Mesothelial cell of epicardium (in vitro differentiated cells): Measurements from ENCODE around the gene DEPDC1B. TPM values are rescaled to one million over a fixed set of nuclear protein-coding genes. Genes with fewer than 3 reads are reported as not detected.

ENCODE experiments used
- DNase-seq, 2 experiments: peaks; one replicate each; pipeline ENCODE4 v3.0.0; 2021; ENCODE audit warnings: low spot score in 2 of 2; ENCODE audit not compliant: unreplicated experiment in 2 of 2
- H3K27ac Mint-ChIP-seq: 2 replicates; pipeline ENCODE4 v1.8.0; 2021; ENCODE audit warnings: mixed read lengths
- H3K27me3 Mint-ChIP-seq: 2 replicates; pipeline ENCODE4 v1.8.0; 2021; ENCODE audit warnings: low read depth, mixed read lengths
- H3K36me3 Mint-ChIP-seq: 2 replicates; pipeline ENCODE4 v1.8.0; 2021; ENCODE audit warnings: mixed read lengths
- H3K4me1 Mint-ChIP-seq: 2 replicates; pipeline ENCODE4 v1.8.0; 2021; ENCODE audit warnings: mixed read lengths
- H3K4me3 Mint-ChIP-seq: 2 replicates; pipeline ENCODE4 v1.8.0; 2021; ENCODE audit warnings: mild to moderate bottlenecking, moderate library complexity, mixed read lengths
- H3K9me3 Mint-ChIP-seq: 2 replicates; pipeline ENCODE4 v1.8.0; 2021; ENCODE audit warnings: mixed read lengths
- CTCF ChIP-seq: fragments of 200-600 bp; sonication (generic); IDR thresholded peaks from one replicate; pipeline ENCODE4 v1.5.0; 2021; ENCODE audit warnings: antibody characterized with exemption; ENCODE audit not compliant: unreplicated experiment
- total RNA-seq: library from RNA; stranded (reverse); gene quantifications from 3 replicates; pipeline ENCODE4 v1.2.1, GENCODE V29; 2021

The DEPDC1B gene
- total RNA-seq, 1 donor from 2014 or later, result 17.0 TPM

DNA sequence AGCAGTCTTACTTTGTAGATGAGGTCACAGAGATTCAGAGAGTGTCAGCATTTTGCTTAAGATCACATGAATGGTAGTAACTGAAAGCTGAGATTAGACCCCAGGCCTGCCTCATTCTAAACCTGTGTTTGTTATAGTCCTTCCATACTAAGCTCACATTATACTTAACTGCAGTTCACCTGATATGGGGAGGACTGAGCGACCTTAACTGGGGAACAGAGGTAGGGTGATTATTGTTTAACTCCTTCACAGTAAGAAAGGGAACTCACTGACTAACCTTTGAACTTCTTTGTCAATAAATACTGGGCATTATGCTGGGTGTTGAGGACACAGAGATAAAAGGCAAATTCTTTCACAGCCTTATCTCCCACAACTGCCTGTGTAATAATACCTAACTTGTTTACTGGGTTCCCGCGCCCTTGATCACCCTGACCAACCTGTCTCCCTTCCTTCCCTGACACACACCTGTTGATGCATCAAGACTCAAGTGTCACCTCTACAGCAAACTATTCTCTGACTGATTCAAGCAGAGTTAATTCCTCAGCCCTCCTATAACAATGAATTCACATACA, 27.2 kb downstream of the DEPDC1B start:
- H3K27ac Mint-ChIP-seq, result no peak overlapping the region

GRCh38 chr5:60671899-60672692, 27.9 kb downstream of the DEPDC1B start:
- H3K4me1 Mint-ChIP-seq, result peaks cover 14% of the 10 kb centered on the region
- no peaks in the 10 kb centered on the region for H3K36me3 Mint-ChIP-seq
- H3K27me3 Mint-ChIP-seq, result no peaks in the 10 kb centered on the region
- H3K9me3 Mint-ChIP-seq, result no peaks in the 10 kb centered on the region
- no peak for DNase-seq
- no peak overlapping the region for H3K27ac Mint-ChIP-seq
- no peak for TF ChIP-seq CTCF
- no peak overlapping the region for H3K4me3 Mint-ChIP-seq

More for the DNA sequence above, 27.2 kb downstream of the DEPDC1B start:
- Mint-ChIP-seq H3K27me3 (no peaks in the 10 kb centered on the region), H3K36me3 (no peaks in the 10 kb centered on the region), H3K4me3 (no peak overlapping the region), H3K9me3 (no peaks in the 10 kb centered on the region), H3K4me1 (peaks cover 14% of the 10 kb centered on the region)
- TF ChIP-seq CTCF, result no peak
- no peak for DNase-seq

DNA sequence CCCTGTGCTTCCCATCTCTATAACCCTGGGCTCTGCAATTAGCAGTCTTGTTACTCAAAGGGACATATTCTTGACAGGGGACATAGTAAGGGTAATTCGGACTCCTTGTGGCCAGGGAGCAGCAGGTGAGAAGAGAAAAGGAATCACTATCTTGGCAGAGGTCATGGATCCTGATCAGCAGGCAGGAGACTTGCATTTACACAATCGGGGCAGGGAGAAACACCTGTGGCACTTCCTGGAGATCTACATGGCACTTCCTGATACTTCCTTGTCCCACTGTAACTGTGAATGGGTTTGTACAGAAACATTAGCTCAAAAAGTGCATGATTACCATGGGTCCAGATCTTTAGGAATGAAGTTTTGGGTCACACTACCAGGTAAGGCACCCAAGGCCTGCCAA, 29.2 kb downstream of the DEPDC1B start:
- H3K4me3 Mint-ChIP-seq, result no peak overlapping the region
- TF ChIP-seq CTCF, result no peak
- peaks cover 9% of the 10 kb centered on the region for H3K36me3 Mint-ChIP-seq
- H3K9me3 Mint-ChIP-seq, result no peaks in the 10 kb centered on the region
- H3K4me1 Mint-ChIP-seq, result peaks cover 14% of the 10 kb centered on the region
- no peak overlapping the region for H3K27ac Mint-ChIP-seq
- DNase-seq, result no peak
- H3K27me3 Mint-ChIP-seq, result no peaks in the 10 kb centered on the region

DNA sequence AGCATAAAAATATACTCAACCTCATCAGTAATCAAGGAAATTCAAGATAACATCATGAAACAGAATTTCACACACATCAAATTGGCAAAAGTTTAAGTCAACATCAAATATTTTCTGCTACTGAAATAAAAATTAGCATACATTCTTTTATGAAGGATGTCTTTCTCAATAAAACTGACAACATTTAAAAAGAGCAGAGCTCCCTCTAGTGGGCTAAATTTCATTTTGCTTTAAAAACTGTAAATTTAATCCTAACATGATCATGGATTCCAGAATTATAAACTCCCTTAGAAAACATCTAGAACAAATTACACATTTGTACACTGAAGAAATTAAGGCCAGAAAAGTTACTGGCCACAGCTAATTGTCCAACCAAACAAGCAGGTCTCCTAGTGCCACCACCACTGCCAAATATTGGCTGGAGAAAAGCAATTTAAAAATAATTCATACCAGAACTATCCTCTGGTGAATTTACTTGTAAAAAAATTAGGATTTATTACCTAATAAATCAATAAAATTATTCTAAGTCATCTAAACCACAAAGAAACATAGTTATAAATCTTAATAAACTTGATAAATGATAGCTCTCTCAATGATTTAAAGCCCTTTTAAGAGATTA, 31.2 kb downstream of the DEPDC1B start:
- no peak for DNase-seq
- peaks cover 20% of the 10 kb centered on the region for H3K36me3 Mint-ChIP-seq
- H3K4me3 Mint-ChIP-seq, result no peak overlapping the region
- peaks cover 14% of the 10 kb centered on the region for H3K4me1 Mint-ChIP-seq
- peak; percentile 82 for TF ChIP-seq CTCF
- H3K27ac Mint-ChIP-seq, result no peak overlapping the region
- H3K27me3 Mint-ChIP-seq, result no peaks in the 10 kb centered on the region
- H3K9me3 Mint-ChIP-seq, result peaks cover 6% of the 10 kb centered on the region

GRCh38 chr5:60651872-60652620, 47.9 kb downstream of the DEPDC1B start:
- DNase-seq, result no peak
- H3K4me1 Mint-ChIP-seq, result peaks cover 7% of the 10 kb centered on the region
- no peaks in the 10 kb centered on the region for H3K27me3 Mint-ChIP-seq
- H3K36me3 Mint-ChIP-seq, result peaks cover 36% of the 10 kb centered on the region
- H3K9me3 Mint-ChIP-seq, result peaks cover 37% of the 10 kb centered on the region
- no peak for TF ChIP-seq CTCF
- no peak overlapping the region for H3K4me3 Mint-ChIP-seq
- H3K27ac Mint-ChIP-seq, result no peak overlapping the region
